ENCODE measurements around the gene CORO1C. TPM values are rescaled to one million over a fixed set of nuclear protein-coding genes. Genes with fewer than 3 reads are reported as not detected.

Gene CORO1C
- polyA plus RNA-seq, 1 experiment: 596 TPM

DNA sequence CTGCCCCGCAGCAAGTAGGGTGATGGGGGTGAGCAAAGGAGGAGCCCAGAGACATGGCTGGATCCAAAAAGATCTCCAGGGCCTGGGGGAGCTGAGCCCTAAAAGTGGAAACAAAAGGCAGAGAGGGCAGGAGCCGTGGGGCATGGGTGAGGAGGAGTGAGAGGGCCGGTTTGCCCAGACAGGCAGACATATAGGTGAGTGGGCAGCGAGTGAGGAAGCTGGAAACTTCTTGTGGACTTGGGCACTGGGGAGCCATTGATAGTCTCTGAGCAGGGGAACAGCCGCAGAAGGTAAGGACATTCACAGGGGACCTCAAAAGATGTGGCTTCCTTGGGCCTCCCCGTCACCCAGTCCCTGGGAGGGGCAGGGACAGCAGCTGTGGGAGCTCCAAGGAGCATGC is 116.7 kb downstream of the CORO1C start:
- ChIA-PET POLR2A (no interaction called here), CTCF (interaction anchor here (11.2 kb wide), 1 partner anchor 48 kb away, joined by 508 read pairs; the partner anchor contains the start of genes ISCU and SART3)
- DNase-seq (ENCODE audit: low read depth, low spot score): no peak
- H3K27me3 ChIP-seq (ENCODE audit: control insufficient read depth, insufficient read depth, low read length): no peaks in the 10 kb centered on the region
- no peak overlapping the region for H3K4me3 ChIP-seq (ENCODE audit: low read depth, low read length)
- TF ChIP-seq, protein P1, sequence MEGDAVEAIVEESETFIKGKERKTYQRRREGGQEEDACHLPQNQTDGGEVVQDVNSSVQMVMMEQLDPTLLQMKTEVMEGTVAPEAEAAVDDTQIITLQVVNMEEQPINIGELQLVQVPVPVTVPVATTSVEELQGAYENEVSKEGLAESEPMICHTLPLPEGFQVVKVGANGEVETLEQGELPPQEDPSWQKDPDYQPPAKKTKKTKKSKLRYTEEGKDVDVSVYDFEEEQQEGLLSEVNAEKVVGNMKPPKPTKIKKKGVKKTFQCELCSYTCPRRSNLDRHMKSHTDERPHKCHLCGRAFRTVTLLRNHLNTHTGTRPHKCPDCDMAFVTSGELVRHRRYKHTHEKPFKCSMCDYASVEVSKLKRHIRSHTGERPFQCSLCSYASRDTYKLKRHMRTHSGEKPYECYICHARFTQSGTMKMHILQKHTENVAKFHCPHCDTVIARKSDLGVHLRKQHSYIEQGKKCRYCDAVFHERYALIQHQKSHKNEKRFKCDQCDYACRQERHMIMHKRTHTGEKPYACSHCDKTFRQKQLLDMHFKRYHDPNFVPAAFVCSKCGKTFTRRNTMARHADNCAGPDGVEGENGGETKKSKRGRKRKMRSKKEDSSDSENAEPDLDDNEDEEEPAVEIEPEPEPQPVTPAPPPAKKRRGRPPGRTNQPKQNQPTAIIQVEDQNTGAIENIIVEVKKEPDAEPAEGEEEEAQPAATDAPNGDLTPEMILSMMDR (IDR thresholded peaks at IDR 0.05; ENCODE audit: low read depth, low read length): no peak
- H3K27ac ChIP-seq (ENCODE audit: low read depth, low read length): no peak overlapping the region
- peaks cover 7% of the 10 kb centered on the region for H3K9me3 ChIP-seq (ENCODE audit: control insufficient read depth, insufficient read depth, low read length)

DNA sequence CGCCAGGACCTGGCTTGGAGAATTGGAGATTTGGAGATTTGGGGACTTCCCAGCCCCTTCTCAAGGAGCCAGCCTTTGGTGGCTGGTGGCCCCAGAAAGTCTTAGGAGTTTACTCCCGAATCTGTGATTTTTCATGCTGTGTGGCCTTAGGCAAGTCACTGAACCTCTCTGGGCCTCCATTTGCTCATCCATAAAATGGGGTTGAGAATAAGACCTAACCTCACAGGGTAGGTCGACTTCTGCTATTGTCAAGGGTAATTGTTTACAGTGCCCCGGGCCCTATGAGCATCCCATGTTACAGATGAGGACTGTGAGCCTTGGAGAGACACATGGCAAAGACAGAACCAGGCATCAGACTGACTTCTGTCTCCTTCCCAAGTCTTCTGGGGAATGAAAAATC is 117.3 kb downstream of the CORO1C start:
- no peak for DNase-seq (ENCODE audit: low read depth, low spot score)
- Histone ChIP-seq H3K27me3 (ENCODE audit: control insufficient read depth, insufficient read depth, low read length) (no peaks in the 10 kb centered on the region), H3K4me3 (ENCODE audit: low read depth, low read length) (no peak overlapping the region), H3K27ac (ENCODE audit: low read depth, low read length) (no peak overlapping the region), H3K9me3 (ENCODE audit: control insufficient read depth, insufficient read depth, low read length) (peaks cover 7% of the 10 kb centered on the region)
- TF ChIP-seq, protein P1 (IDR thresholded peaks at IDR 0.05; ENCODE audit: low read depth, low read length): no peak
- CTCF ChIA-PET: interaction anchor here (11.2 kb wide), 1 partner anchor 47 kb away, joined by 508 read pairs; the partner anchor contains the start of genes ISCU and SART3
- POLR2A ChIA-PET: no interaction called here

DNA sequence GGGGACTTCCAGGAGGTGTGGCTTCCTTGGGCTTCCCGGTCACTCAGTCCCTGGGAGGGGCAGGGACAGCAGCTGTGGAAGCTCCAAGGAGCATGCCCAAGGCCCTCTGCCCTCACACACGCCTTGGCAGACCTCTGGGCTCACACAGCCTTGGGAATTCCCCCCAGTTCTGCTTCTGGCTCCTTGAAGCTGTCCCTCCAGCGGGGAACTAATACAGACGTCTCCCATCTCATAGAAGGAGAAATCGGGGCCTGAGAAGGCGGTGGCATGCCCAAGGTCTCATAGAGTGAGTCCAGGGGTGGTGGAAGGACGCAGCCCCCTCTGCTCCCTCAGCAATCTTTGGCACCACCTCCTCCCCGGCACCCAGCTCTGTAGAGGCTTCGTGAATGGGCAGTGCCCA is 117.8 kb downstream of the CORO1C start:
- Histone ChIP-seq H3K9me3 (ENCODE audit: control insufficient read depth, insufficient read depth, low read length) (peaks cover 7% of the 10 kb centered on the region), H3K27ac (ENCODE audit: low read depth, low read length) (no peak overlapping the region), H3K27me3 (ENCODE audit: control insufficient read depth, insufficient read depth, low read length) (no peaks in the 10 kb centered on the region), H3K4me3 (ENCODE audit: low read depth, low read length) (no peak overlapping the region)
- ChIA-PET CTCF (interaction anchor here (11.2 kb wide), 1 partner anchor 47 kb away, joined by 508 read pairs; the partner anchor contains the start of genes ISCU and SART3), POLR2A (no interaction called here)
- DNase-seq (ENCODE audit: low read depth, low spot score): no peak
- TF ChIP-seq, protein P1 (IDR thresholded peaks at IDR 0.05; ENCODE audit: low read depth, low read length): no peak

DNA sequence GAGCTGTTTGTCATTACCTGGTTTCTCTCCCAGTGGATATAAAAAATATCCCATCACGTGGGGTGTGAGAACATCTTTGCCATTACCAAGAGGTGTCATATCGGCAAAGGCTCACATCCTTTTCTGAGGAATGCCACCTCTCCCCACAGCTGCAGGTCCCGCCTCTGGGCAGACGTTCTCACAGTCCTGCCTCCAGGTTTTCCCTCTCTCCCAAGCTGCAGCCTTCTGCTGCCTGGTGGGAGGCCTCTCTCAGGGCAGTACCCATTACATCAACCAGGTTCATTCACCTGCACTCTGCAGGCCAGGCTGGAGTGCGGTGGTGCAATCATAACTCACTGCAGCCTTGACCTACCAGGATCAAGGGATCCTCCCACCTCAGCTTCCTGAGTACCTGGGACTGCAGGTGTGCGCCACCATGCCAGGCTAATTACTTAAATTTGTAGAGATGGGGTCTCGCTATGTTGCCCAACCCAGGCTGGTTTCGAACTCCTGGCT is 118.5 kb downstream of the CORO1C start:
- POLR2A ChIA-PET: interaction anchor here (1.1 kb wide), 1 partner anchor 52 kb away, joined by 6 read pairs; the partner anchor contains the start of gene SART3
- peaks cover 7% of the 10 kb centered on the region for H3K9me3 ChIP-seq (ENCODE audit: control insufficient read depth, insufficient read depth, low read length)
- no peak overlapping the region for H3K4me3 ChIP-seq (ENCODE audit: low read depth, low read length)
- H3K27ac ChIP-seq (ENCODE audit: low read depth, low read length): no peak overlapping the region
- H3K27me3 ChIP-seq (ENCODE audit: control insufficient read depth, insufficient read depth, low read length): no peaks in the 10 kb centered on the region
- CTCF ChIA-PET: interaction anchor here (11.2 kb wide), 1 partner anchor 46 kb away, joined by 508 read pairs; the partner anchor contains the start of genes ISCU and SART3
- TF ChIP-seq, protein P1 (IDR thresholded peaks at IDR 0.05; ENCODE audit: low read depth, low read length): no peak
- no peak for DNase-seq (ENCODE audit: low read depth, low spot score)

DNA sequence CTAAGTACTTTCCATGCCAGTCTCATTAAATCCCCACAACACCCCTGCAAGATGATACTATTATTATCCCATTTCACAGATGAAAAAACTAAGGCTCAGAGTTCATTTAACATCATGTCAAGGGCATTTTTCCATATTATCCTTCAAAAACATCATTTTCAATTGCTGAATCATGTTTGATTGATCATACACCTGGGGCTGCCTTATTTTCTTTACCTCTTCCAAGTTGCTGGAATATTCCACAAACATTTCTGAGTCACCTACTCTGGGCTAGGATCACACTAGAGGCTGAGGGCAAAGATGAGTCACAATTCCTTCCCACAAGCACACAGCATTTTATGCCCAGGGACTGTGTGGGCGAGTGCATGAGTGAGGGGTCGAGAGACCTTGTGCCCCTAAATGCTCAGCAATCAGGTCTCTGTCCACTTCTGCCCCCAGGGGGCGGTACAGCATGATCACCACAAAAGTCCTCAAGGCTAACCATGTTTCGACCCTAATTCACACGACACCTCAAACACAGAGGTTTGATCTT is 119.4 kb downstream of the CORO1C start:
- Histone ChIP-seq H3K4me3 (ENCODE audit: low read depth, low read length) (no peak overlapping the region), H3K9me3 (ENCODE audit: control insufficient read depth, insufficient read depth, low read length) (peaks cover 7% of the 10 kb centered on the region), H3K27me3 (ENCODE audit: control insufficient read depth, insufficient read depth, low read length) (no peaks in the 10 kb centered on the region), H3K27ac (ENCODE audit: low read depth, low read length) (no peak overlapping the region)
- ChIA-PET POLR2A (interaction anchor here (1.1 kb wide), 1 partner anchor 51 kb away, joined by 6 read pairs; the partner anchor contains the start of gene SART3), CTCF (interaction anchor here (1.1 to 11.2 kb wide), 3 partner anchors 41 to 45 kb away, joined by 4 to 508 read pairs (median 6); partner anchors contain the start of genes ISCU and SART3)
- TF ChIP-seq, protein P1 (IDR thresholded peaks at IDR 0.05; ENCODE audit: low read depth, low read length): peak; percentile 48
- no peak for DNase-seq (ENCODE audit: low read depth, low spot score)

Data from AG04450 (cell line).